GM20000 (cell line): ENCODE results near the gene LRSAM1.

Source experiments
- DNase-seq: peaks from one replicate; pipeline ENCODE4 v3.0.0; 2012; ENCODE audit warnings: low spot score
- CTCF ChIP-seq: IDR thresholded peaks from 2 replicates; pipeline ENCODE4 v1.5.1; 2012; ENCODE audit warnings: mild to moderate bottlenecking, control low read depth; ENCODE audit errors: extremely low read depth, missing control alignments

LRSAM1 gene

GRCh38 chr9:127505396-127506116, 54.2 kb downstream of the LRSAM1 start:
- TF ChIP-seq CTCF = peak; percentile 15
- peak; percentile 78 for DNase-seq

- no peak for TF ChIP-seq CTCF
Observed at GRCh38 chr9:127506117-127506813, 55.0 kb downstream of the LRSAM1 start.

GRCh38 chr9:127506814-127507750, 55.8 kb downstream of the LRSAM1 start:
- DNase-seq = no peak
- no peak for TF ChIP-seq CTCF

More at GRCh38 chr9:127506117-127506813, 55.0 kb downstream of the LRSAM1 start:
- no peak for DNase-seq

- TF ChIP-seq CTCF = no peak
- DNase-seq = no peak
Observed at GRCh38 chr9:127507751-127508648, 56.7 kb downstream of the LRSAM1 start.

- TF ChIP-seq CTCF = no peak
Observed at GRCh38 chr9:127508901-127509260, 57.6 kb downstream of the LRSAM1 start.

GRCh38 chr9:127509261-127509954, 58.1 kb downstream of the LRSAM1 start:
- TF ChIP-seq CTCF = no peak
- no peak for DNase-seq

More at GRCh38 chr9:127508901-127509260, 57.6 kb downstream of the LRSAM1 start:
- no peak for DNase-seq
